ENCODE data around the gene FAM111B. TPM values are rescaled to one million over a fixed set of nuclear protein-coding genes. Genes with fewer than 3 reads are reported as not detected.
"Not testable (repeated sequence)": the region's sequence is repeated elsewhere in the genome, so short reads cannot be mapped to it uniquely, and the experiment has no call there.

FAM111B gene
- total RNA-seq, 1 experiment from 2014 or later = 26.7 TPM

GRCh38 chr11:59095972-59096575 is 11.0 kb upstream of the FAM111B start:
- H3K9me2 ChIP-seq (replicated peaks; ENCODE audit: low read length); H3F3A ChIP-seq (ENCODE audit: low read length, unreplicated experiment); H2AFZ ChIP-seq (ENCODE audit: low read length); H3K79me2 ChIP-seq (ENCODE audit: low read length); H3K36me3 ChIP-seq (ENCODE audit: low read depth, low read length); H3K4me2 ChIP-seq (ENCODE audit: low read length); H3K9me3 ChIP-seq (ENCODE audit: low read length); DNase-seq; H3K4me3 ChIP-seq (ENCODE audit: low read length); ATAC-seq; H3K9ac ChIP-seq (ENCODE audit: low read length); H4K20me1 ChIP-seq (ENCODE audit: low read length); intact Hi-C loops (cut with micrococcal nuclease); H3K27ac ChIP-seq (ENCODE audit: low read length); POLR2A ChIA-PET (ENCODE audit: unreplicated experiment); BruUV-seq (replicated peaks); H3K4me1 ChIP-seq (ENCODE audit: insufficient read depth, low read length): not testable (repeated sequence)
- H3K27me3 ChIP-seq (ENCODE audit: low read length) = 0 out of 2 replicates have a peak, but pooled peaks cover 18% of the 10 kb centered on the region
- CTCF ChIA-PET = interaction anchor here (0.6 kb wide), 1 partner anchor 40 kb away, joined by 3 read pairs; no protein-coding TSS in a partner anchor

- no peaks in the 10 kb centered on the region for H3K9me3 ChIP-seq (ENCODE audit: low read length)
- ChIA-PET POLR2A (ENCODE audit: unreplicated experiment) (no interaction called here), CTCF (interaction anchor here (1.2 kb wide), 1 partner anchor 38 kb away, joined by 3 read pairs; no protein-coding TSS in a partner anchor)
- H3K4me2 ChIP-seq (ENCODE audit: low read length) = no peak overlapping the region
- ATAC-seq (peak; percentile 74), DNase-seq (peak; percentile 75)
- H3K4me3 ChIP-seq (ENCODE audit: low read length) = no peak overlapping the region
- TF ChIP-seq EZH2phosphoT487 (IDR thresholded peaks at IDR 0.05; ENCODE audit: borderline replicate concordance, low read length) (no peak), CTCF (conservative IDR thresholded peaks at IDR 0.05; ENCODE audit: low read depth, low read length) (peak; percentile 72)
- H3K9me2 ChIP-seq (replicated peaks; ENCODE audit: low read length) = no peaks in the 10 kb centered on the region
- no peaks in the 10 kb centered on the region for H4K20me1 ChIP-seq (ENCODE audit: low read length)
- no peak overlapping the region for H3K9ac ChIP-seq (ENCODE audit: low read length)
- intact Hi-C loops (cut with micrococcal nuclease) = loop anchor here (1.0 kb wide), 2 partner anchors 39 to 61 kb away; no protein-coding TSS in a partner anchor
- 0 out of 2 replicates have a peak, but pooled peaks cover 18% of the 10 kb centered on the region for H3K27me3 ChIP-seq (ENCODE audit: low read length)
- no peaks in the 10 kb centered on the region for H3K36me3 ChIP-seq (ENCODE audit: low read depth, low read length)
- H3F3A ChIP-seq (ENCODE audit: low read length, unreplicated experiment) = no peaks in the 10 kb centered on the region
- no peaks in the 10 kb centered on the region for H3K4me1 ChIP-seq (ENCODE audit: insufficient read depth, low read length)
- H3K79me2 ChIP-seq (ENCODE audit: low read length) = no peaks in the 10 kb centered on the region
- no peak overlapping the region for H3K27ac ChIP-seq (ENCODE audit: low read length)
- BruUV-seq (replicated peaks) = no TSS peak
- no peak overlapping the region for H2AFZ ChIP-seq (ENCODE audit: low read length)
Observed at GRCh38 chr11:59097113-59097708, 9.8 kb upstream of the FAM111B start.

GRCh38 chr11:59097938-59098337 is 9.1 kb upstream of the FAM111B start:
- DNase-seq (peak; percentile 32), ATAC-seq (peak; percentile 26; the same call in 1 of the 2 replicates)
- H2AFZ ChIP-seq (ENCODE audit: low read length); H3K9ac ChIP-seq (ENCODE audit: low read length); H3K4me1 ChIP-seq (ENCODE audit: insufficient read depth, low read length); H3K9me3 ChIP-seq (ENCODE audit: low read length); H3K79me2 ChIP-seq (ENCODE audit: low read length); H3F3A ChIP-seq (ENCODE audit: low read length, unreplicated experiment); H3K36me3 ChIP-seq (ENCODE audit: low read depth, low read length); BruUV-seq (replicated peaks); H3K4me2 ChIP-seq (ENCODE audit: low read length); H3K4me3 ChIP-seq (ENCODE audit: low read length); H3K9me2 ChIP-seq (replicated peaks; ENCODE audit: low read length); H4K20me1 ChIP-seq (ENCODE audit: low read length); H3K27ac ChIP-seq (ENCODE audit: low read length); POLR2A ChIA-PET (ENCODE audit: unreplicated experiment): not testable (repeated sequence)
- intact Hi-C loops (cut with micrococcal nuclease) = loop anchor here (1.0 kb wide), 2 partner anchors 38 to 60 kb away; no protein-coding TSS in a partner anchor
- H3K27me3 ChIP-seq (ENCODE audit: low read length) = 0 out of 2 replicates have a peak, but pooled peaks cover 12% of the 10 kb centered on the region
- CTCF ChIA-PET = interaction anchor here (1.2 kb wide), 1 partner anchor 38 kb away, joined by 3 read pairs; no protein-coding TSS in a partner anchor
